Stimulated activated CD8-positive, alpha-beta memory T cell treated with anti-CD3 and anti-CD28 coated beads, Interleukin-2, amount 100 ng/mL, for 1 hour (primary cell): Measurements from ENCODE around the gene CELSR2.

Experiments
- DNase-seq, 2 donors: peaks; one replicate each; pipeline ENCODE4 v3.0.0-alpha.2; 2020; ENCODE audit warnings: low read depth in 2 of 2

The CELSR2 gene

DNA sequence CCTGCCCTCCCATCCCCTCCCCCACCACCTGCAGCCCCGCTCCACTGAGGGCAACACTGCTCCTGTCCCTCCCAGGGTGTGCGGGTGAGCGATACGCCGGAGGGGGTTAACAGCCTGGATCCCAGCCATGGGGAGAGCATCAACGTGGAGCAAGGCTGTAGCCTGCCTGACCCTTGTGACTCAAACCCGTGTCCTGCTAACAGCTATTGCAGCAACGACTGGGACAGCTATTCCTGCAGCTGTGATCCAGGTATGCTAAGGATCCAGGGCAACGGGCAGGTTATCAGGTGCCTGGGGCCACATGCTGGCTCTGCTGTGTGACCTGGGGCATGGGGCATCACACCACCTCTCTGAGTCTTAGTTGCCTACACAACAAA lies 15.0 kb downstream of the CELSR2 start:
- no peak for DNase-seq

DNA sequence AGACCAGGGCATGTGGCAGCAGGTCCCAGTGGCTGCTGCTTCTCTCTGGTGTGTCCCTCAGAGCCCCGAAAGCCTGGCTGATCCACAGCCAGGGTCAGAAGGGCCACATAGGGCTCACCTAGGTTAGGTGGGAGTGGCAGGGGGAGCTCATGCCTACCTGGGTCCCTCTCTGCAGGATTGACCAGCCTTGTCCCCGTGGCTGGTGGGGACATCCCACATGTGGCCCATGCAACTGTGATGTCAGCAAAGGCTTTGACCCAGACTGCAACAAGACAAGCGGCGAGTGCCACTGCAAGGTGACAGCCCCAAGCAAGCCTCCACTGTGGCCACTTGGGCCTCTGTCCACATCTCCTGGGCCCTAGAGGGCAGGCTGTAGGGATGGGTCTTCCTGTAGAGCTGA lies 15.7 kb downstream of the CELSR2 start:
- no peak for DNase-seq

DNA sequence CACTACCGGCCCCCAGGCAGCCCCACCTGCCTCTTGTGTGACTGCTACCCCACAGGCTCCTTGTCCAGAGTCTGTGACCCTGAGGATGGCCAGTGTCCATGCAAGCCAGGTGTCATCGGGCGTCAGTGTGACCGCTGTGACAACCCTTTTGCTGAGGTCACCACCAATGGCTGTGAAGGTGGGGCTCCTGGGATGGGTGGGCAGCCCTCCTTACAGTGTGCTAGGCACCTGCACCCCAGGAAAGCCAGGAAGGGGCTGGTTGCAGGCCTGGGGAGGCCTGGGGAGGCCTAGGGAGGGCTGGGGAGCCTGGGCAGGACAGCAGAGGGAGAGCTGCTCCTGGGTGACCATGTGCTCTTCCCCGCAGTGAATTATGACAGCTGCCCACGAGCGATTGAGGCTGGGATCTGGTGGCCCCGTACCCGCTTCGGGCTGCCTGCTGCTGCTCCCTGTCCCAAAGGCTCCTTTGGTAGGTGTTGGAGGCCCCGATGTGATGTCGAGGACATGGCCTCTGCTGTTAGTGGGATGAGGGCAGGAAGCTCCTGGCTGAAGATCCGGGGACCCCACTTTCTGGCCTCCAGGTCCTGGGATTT lies 16.5 kb downstream of the CELSR2 start:
- no peak for DNase-seq

DNA sequence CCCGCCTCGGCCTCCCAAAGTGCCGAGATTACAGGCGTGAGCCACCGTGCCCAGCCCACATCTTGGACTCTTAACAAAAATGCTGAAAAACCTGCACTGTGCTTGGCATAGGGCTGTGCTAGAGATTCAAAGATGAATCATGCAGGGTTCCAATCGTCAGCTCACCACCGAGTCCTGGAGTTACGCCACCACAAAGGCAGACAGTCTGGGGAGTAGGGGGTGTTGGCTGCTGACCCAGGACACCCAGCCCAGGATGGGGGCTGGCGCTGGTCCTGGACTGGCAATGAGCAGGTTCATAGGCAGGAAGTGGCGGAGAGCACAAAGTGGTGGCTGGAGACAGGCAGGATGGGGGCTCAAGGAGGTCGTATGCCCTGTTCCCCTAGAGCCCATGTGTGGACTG lies 17.6 kb downstream of the CELSR2 start:
- no peak for DNase-seq

DNA sequence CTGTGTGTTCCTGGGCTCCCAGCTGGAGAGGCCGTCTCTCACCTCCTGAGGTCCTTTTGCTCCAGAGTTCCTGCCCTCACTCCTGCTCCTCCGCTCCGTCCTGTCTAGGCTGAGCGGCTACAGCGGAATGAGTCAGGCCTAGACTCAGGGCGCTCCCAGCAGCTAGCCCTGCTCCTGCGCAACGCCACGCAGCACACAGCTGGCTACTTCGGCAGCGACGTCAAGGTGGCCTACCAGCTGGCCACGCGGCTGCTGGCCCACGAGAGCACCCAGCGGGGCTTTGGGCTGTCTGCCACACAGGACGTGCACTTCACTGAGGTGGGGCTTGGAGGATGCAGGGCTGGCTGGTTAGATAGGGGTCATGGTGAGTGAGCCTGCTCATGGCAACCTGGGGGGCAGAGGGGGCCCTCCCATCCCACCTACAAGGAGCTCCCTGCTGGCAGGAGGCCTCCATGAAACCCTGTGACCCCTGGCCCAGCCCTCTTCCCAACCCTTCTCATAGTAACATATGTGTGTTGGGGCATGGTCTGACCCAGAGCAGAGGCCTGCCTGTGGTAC lies 18.5 kb downstream of the CELSR2 start:
- DNase-seq = no peak

DNA sequence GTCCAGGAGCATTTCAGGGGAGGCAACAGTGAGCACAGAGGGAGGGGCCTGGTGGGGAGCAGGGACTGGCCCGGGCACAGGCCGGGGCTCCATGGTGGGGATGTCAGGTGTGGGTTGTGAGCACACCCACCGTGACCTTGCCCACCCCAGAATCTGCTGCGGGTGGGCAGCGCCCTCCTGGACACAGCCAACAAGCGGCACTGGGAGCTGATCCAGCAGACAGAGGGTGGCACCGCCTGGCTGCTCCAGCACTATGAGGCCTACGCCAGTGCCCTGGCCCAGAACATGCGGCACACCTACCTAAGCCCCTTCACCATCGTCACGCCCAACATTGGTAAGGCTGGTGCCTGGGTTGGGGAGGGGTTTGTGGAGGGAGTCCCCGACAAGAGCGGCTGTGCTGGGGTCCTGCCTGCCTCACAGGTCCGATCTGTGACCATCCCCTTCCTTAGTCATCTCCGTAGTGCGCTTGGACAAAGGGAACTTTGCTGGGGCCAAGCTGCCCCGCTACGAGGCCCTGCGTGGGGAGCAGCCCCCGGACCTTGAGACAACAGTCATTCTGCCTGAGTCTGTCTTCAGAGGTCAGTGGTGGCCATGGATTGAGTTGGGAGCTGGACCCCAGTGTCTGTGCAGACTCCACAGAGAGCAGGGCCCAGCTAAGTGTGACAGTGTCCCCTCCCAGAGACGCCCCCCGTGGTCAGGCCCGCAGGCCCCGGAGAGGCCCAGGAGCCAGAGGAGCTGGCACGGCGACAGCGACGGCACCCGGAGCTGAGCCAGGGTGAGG lies 19.3 kb downstream of the CELSR2 start:
- no peak for DNase-seq

DNA sequence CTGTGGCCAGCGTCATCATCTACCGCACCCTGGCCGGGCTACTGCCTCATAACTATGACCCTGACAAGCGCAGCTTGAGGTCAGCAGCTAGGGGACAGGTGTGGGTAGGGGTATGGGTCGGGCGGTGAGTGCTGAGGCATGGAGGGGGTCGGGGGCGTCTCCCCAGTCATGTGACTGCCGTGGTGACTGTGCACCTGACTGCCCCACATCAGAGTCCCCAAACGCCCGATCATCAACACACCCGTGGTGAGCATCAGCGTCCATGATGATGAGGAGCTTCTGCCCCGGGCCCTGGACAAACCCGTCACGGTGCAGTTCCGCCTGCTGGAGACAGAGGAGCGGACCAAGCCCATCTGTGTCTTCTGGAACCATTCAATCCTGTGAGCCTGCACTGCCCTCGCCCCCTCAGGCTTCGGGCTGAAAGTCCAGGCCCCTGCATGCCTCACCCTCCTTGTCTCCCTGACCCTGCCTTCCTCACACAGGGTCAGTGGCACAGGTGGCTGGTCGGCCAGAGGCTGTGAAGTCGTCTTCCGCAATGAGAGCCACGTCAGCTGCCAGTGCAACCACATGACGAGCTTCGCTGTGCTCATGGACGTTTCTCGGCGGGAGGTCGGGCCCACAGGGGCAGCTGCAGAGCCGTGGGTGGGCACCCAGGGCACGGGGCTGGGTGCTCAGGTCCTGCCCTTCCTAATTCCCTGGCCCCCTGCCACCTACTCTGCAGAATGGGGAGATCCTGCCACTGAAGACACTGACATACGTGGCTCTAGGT lies 20.1 kb downstream of the CELSR2 start:
- DNase-seq = no peak

DNA sequence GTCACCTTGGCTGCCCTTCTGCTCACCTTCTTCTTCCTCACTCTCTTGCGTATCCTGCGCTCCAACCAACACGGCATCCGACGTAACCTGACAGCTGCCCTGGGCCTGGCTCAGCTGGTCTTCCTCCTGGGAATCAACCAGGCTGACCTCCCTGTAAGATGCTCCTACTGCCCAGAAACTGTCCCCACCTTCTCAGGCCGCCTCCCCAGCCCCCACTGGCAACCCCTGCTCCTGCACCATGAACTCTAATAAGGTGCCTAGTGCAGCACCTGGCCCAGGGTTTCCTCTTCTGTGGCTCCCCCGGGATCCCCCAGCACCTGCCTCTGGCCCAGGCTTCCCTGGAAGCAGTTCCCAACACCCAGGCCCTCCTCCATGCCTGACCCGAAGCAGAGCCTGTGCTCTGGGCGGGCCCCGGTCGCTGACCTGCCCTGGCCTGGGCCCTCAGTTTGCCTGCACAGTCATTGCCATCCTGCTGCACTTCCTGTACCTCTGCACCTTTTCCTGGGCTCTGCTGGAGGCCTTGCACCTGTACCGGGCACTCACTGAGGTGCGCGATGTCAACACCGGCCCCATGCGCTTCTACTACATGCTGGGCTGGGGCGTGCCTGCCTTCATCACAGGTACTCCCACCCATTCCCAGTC lies 20.8 kb downstream of the CELSR2 start:
- no peak for DNase-seq

DNA sequence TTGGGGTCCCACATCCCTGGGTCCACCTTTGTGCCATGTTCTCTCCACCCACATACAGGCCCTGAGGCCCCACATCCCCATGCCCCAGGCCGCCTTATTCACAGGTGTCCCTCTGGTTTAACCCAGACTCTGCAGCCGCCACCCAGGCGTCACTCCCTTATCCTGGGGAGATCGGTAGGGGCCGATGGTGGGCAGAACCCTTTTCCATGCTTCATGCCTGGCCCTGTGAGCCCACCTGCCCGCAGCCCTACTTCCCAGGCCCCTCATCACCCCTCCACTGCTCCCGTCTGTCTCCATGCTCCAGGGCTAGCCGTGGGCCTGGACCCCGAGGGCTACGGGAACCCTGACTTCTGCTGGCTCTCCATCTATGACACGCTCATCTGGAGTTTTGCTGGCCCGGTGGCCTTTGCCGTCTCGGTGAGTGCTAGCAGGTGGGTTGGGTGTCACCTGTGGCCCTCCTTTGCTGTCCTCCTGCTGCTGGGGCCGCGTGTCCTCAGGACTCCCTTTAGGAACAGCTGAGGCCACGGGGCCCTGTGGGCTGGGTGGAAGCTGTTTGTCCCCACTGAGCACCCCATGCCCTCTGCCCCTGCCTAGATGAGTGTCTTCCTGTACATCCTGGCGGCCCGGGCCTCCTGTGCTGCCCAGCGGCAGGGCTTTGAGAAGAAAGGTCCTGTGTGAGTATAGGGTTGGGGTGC lies 21.4 kb downstream of the CELSR2 start:
- no peak for DNase-seq

DNA sequence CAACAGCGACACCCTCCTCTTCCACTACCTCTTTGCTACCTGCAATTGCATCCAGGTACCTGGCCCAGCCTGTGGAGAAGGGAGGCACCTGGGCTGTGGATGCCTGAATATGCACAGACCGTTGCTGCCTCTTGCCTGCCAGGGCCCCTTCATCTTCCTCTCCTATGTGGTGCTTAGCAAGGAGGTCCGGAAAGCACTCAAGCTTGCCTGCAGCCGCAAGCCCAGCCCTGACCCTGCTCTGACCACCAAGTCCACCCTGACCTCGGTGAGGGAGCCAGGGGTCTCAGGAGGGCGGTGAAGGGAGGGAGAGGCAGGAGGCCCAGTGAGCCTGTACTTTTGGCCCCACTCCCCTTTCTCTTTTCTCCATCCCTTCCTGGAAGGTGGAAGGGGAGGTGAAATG lies 22.1 kb downstream of the CELSR2 start:
- no peak for DNase-seq

DNA sequence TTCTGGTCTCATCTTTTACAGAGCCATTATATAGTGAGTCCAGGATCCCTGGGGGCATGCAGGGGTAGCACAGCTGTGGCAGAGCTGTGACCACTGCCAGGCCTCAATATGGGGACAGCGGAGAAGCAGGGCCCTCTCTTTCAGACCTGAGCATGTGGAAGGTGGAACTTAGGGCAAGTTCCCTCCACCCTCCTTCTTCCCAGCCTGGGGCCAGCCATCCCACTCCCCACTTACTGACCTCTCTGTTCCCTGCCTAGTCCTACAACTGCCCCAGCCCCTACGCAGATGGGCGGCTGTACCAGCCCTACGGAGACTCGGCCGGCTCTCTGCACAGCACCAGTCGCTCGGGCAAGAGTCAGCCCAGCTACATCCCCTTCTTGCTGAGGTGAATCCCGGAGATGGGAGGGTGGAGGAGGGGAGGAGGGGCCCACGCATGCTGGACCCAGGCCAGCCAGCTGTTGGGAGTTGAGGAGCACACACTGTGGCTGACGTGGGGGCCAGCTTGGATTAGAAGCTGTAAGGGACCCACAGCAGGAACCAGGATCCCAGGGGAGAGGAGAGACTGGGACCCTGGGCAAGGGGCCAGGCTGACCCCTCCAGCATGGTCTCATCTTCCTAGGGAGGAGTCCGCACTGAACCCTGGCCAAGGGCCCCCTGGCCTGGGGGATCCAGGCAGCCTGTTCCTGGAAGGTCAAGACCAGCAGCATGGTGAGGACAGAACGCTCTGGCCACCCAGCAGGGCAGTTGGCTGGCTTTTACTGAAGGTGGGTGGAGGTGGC lies 22.9 kb downstream of the CELSR2 start:
- no peak for DNase-seq

DNA sequence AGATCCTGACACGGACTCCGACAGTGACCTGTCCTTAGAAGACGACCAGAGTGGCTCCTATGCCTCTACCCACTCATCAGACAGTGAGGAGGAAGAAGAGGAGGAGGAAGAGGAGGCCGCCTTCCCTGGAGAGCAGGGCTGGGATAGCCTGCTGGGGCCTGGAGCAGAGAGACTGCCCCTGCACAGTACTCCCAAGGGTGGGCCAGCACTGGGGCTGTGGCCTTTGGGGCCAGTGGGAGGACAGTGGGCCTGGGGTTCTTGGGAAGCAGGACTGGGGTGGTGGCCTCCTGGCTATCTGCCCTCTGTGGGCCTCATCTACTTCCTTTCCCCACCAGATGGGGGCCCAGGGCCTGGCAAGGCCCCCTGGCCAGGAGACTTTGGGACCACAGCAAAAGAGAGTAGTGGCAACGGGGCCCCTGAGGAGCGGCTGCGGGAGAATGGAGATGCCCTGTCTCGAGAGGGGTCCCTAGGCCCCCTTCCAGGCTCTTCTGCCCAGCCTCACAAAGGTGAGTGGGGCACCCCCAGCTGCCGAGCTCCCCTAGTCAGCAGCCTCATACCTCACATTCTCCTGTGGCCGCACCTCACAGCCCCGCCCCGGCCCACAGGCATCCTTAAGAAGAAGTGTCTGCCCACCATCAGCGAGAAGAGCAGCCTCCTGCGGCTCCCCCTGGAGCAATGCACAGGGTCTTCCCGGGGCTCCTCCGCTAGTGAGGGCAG lies 23.6 kb downstream of the CELSR2 start:
- DNase-seq = no peak

DNA sequence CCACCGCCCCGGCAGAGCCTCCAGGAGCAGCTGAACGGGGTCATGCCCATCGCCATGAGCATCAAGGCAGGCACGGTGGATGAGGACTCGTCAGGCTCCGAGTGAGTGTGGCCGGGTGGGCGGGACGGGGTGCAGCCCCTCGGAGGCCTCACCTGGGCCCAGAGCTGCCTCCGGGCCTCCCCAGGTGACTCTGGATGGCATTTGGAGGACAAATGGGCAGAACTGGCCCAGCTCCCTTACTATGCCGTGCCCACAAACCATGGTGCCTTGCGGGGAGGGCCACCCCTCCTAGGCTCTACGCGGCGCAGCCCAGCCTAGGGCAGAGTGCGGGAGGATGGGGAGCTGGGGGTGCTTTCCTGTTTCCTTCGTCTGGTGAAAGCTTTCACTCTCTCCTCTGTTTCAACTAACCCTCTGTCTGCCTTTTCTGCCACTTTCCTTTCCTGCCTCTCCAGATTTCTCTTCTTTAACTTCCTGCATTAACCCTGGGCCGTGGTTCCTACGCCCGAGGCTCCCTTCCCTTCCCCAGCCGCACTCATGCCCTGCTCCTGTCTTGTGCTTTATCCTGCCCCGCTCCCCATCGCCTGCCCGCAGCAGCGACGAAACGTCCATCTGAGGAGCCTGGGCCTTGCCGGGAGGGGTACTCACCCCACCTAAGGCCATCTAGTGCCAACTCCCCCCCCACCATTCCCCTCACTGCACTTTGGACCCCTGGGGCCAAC lies 24.4 kb downstream of the CELSR2 start:
- no peak for DNase-seq

DNA sequence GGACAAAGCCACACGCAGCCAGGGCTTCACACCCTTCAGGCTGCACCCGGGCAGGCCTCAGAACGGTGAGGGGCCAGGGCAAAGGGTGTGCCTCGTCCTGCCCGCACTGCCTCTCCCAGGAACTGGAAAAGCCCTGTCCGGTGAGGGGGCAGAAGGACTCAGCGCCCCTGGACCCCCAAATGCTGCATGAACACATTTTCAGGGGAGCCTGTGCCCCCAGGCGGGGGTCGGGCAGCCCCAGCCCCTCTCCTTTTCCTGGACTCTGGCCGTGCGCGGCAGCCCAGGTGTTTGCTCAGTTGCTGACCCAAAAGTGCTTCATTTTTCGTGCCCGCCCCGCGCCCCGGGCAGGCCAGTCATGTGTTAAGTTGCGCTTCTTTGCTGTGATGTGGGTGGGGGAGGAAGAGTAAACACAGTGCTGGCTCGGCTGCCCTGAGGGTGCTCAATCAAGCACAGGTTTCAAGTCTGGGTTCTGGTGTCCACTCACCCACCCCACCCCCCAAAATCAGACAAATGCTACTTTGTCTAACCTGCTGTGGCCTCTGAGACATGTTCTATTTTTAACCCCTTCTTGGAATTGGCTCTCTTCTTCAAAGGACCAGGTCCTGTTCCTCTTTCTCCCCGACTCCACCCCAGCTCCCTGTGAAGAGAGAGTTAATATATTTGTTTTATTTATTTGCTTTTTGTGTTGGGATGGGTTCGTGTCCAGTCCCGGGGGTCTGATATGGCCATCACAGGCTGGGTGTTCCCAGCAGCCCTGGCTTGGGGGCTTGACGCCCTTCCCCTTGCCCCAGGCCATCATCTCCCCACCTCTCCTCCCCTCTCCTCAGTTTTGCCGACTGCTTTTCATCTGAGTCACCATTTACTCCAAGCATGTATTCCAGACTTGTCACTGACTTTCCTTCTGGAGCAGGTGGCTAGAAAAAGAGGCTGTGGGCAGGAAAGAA lies 25.5 kb downstream of the CELSR2 start:
- no peak for DNase-seq

DNA sequence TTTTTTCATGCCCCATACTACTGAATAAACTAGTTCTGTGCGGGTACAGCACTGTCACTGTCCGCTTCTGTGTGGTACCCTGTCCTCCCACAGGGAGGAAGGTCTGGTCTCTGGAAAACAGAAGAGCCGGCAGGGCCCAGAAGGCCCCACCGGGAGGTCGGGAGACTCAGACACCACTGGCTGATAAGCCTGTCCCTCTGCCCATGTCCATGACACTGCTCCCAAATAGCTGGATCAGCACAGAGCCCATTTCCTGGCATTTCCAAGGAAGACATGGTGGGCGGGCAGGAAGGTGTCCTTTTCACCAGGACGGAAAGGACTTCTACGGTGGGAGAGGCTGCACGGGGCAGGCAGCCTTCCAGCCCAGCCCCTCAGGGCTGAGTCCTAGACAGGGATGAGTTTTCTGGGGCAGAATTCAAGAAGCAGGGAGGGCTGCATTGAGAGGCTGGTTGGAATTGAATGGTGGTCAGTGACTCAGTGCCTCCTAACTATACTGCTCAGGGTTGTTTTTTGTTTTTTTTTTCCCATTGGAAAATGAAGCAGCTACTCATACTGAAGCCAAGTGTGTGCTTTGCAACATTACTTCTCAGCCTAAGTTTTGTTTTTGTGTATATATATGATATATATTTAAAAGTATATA lies 26.5 kb downstream of the CELSR2 start:
- DNase-seq = no peak

DNA sequence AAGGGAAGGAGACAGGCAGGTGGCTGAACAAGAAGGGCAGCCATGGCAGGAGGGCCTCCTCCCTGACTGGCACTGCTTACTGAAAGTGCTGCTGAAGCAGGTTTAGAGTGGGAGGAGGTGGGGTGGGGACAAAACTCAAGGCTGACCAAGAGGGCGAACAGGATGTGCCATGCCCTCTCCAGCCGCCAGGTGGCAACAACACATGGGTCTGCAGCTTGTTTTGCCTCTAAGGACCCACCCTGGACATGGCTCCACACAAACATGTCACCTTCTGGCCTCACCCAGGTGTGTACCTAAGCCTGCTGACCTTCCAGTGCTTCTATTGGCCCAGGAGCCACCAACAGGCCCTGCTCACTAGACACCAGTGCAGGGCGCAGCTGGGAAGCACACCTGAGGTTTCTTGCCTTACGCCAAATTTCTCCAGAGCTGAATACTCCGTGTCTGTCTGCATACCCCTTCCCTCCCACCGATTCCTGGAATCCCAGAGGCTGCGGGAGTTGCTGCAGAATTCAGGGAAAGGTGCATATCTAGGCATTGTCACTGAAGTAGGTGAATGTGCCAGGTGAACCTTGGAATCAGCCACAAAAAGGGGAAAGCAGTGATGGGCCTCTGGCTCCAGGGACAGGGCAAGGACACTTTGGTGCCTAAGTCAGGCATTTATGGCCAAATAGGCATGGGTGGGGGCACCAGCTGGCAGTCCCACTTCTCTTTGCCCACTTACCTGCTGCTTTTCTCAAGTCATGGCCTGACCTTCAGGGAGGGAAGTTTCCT lies 28.3 kb downstream of the CELSR2 start:
- peak; percentile 26 to 40 for DNase-seq
